Measurements from ENCODE around the gene GULP1.

Gene GULP1, protein sequence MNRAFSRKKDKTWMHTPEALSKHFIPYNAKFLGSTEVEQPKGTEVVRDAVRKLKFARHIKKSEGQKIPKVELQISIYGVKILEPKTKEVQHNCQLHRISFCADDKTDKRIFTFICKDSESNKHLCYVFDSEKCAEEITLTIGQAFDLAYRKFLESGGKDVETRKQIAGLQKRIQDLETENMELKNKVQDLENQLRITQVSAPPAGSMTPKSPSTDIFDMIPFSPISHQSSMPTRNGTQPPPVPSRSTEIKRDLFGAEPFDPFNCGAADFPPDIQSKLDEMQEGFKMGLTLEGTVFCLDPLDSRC

DNA sequence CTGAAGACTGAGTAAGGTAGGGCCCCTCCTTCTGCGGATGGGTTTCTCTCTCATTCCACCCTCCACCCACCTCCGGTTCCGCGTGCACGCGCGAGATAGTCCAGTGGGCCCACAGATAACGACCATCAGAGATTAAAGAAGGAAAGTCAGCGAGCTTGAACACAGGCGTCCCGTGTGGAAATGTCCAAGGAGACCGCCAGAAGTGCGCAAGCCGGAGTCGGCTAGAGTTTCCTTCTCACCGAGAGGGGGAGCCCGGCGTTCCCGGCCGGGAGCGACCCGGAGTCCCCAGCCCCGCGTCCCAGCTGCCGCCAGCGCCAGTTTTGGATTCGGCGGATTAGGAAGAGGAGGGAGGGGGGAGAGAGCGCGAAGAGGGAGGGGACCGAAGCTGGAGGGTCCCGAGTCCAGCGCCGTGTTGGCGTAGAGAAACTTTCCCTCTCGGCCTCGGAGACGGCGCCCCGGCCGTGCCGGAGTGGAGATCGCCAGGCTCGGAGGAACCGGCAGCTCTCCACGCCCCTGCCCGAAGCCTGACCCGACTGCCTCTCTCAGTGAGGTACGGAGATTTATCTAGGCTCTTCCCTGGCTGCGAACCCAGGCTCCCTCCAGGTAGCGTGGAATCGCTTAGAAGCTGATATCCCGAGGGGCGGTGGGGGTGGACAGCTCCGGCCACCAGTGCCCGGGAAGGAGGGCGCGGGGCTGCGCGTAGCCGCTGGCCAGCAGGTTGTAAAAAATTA lies at the start of gene GULP1:
GULP1 (plus strand) TSS at position 258 of the 731 bp plus-strand sequence. CDS start 185,829 bp downstream, outside the sequence.
- DNase-seq (ENCODE audit: low read depth), result no peak
- TF ChIP-seq, protein P1, sequence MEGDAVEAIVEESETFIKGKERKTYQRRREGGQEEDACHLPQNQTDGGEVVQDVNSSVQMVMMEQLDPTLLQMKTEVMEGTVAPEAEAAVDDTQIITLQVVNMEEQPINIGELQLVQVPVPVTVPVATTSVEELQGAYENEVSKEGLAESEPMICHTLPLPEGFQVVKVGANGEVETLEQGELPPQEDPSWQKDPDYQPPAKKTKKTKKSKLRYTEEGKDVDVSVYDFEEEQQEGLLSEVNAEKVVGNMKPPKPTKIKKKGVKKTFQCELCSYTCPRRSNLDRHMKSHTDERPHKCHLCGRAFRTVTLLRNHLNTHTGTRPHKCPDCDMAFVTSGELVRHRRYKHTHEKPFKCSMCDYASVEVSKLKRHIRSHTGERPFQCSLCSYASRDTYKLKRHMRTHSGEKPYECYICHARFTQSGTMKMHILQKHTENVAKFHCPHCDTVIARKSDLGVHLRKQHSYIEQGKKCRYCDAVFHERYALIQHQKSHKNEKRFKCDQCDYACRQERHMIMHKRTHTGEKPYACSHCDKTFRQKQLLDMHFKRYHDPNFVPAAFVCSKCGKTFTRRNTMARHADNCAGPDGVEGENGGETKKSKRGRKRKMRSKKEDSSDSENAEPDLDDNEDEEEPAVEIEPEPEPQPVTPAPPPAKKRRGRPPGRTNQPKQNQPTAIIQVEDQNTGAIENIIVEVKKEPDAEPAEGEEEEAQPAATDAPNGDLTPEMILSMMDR (IDR thresholded peaks at IDR 0.05; ENCODE audit: control insufficient read depth, extremely low read depth, insufficient read depth), result peak; percentile 19; the same call in 1 of the 2 replicates
- H3K4me3 ChIP-seq (ENCODE audit: low read depth, low read length), result peak within 1 kb of the TSS; percentile 88

DNA sequence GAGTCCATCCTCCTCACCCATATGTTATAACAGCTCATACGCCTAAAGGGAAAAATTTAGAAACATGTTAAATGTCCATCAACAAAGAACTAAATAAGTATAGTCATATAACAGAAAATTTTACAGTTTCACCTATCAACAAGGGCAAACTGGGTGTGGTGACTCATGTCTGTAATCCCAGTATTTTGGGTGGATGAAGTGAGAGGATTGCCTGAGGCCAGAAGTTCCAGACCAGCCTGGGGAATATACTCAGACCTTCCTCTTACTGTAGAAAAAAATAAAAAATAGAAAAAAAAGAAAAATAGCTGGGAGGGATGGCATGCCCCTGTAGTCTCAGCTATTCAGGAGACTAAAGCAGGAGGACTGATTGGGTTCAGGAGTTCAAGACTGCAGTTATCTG lies 48.3 kb upstream of the GULP1 start:
- DNase-seq (ENCODE audit: low read depth), result no peak
- H3K4me3 ChIP-seq (ENCODE audit: low read depth, low read length), result no peak overlapping the region
- TF ChIP-seq, protein P1 (IDR thresholded peaks at IDR 0.05; ENCODE audit: control insufficient read depth, extremely low read depth, insufficient read depth), result no peak

DNA sequence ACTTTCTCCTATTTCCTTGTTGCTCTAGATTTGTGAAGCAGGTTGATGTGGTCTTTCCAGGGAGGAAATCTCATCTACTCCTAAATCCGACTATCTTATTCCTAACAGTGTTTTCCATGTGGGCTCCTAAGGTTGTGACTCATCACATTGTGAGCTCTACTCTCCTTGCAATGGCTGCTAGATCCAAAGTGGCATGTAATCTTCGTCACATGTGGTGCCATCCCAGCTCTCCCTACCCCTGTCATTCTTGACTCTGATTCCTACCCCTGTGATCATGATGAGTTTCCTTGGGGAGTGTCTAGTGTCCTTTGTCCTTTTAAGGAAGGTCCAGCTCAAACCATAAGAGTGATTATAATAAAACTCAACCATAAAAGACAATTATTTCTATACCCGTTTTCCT lies 47.3 kb upstream of the GULP1 start:
- no peak overlapping the region for H3K4me3 ChIP-seq (ENCODE audit: low read depth, low read length)
- DNase-seq (ENCODE audit: low read depth), result no peak
- TF ChIP-seq, protein P1 (IDR thresholded peaks at IDR 0.05; ENCODE audit: control insufficient read depth, extremely low read depth, insufficient read depth), result no peak

DNA sequence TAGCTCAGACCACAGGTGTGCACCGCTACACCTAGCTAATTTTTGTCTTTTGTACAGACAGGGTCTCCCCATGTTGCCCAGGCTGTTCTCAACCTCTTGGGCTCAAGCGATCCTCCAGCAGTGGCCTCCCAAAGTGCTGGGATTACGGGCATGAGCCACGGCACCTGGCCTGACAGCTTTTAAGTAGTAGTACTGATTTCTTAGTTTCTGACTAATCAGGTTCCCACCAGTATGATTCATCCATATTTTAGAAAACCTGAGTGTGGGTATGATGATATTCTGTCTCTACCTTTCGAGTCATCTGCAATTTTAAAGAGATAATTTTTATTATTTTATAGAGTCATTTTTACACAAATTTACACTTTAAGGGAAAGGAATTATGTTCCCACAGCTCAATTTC lies 46.4 kb upstream of the GULP1 start:
- DNase-seq (ENCODE audit: low read depth), result no peak
- TF ChIP-seq, protein P1 (IDR thresholded peaks at IDR 0.05; ENCODE audit: control insufficient read depth, extremely low read depth, insufficient read depth), result no peak
- H3K4me3 ChIP-seq (ENCODE audit: low read depth, low read length), result no peak overlapping the region

DNA sequence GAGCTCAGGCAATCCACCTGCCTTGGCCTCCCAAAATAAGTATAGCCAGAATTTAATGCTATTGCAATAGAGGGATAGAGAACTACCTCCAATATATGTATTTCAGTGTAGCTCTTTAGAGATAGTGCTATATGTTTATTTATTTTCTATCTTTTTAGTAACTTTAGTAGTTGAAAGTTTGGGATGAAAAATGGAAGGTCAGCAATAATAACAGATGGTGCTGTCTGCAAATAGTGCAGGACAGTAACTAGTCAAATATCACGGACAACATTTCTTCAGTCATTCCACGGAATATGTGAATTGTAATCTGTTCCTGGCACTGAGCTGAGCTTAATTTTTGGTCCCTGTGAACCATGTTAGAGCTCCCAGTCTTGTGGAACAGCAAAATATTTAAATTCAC lies 43.2 kb upstream of the GULP1 start:
- TF ChIP-seq, protein P1 (IDR thresholded peaks at IDR 0.05; ENCODE audit: control insufficient read depth, extremely low read depth, insufficient read depth), result no peak
- no peak for DNase-seq (ENCODE audit: low read depth)
- H3K4me3 ChIP-seq (ENCODE audit: low read depth, low read length), result no peak overlapping the region

DNA sequence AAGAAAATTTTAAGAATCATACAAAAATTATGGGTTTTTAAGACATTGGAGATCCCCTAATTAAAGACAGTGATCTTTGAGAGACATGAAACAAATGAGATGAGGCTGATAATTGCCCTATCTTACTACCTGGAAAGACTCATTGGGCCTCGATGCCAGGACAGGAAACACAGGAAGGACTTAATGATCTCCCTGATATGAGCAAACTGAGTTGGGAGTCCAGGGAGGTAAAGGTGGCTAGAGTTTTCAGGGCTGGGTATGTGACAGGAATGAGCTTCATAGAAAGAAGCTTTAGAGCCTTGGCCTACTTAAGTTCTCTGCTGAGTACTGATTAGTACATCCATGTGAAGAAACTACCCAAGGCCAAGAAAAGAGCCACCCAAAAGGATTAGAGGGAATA lies 40.6 kb upstream of the GULP1 start:
- TF ChIP-seq, protein P1 (IDR thresholded peaks at IDR 0.05; ENCODE audit: control insufficient read depth, extremely low read depth, insufficient read depth), result no peak
- no peak overlapping the region for H3K4me3 ChIP-seq (ENCODE audit: low read depth, low read length)
- no peak for DNase-seq (ENCODE audit: low read depth)
